ENCODE data around the gene PARP11. TPM values are rescaled to one million over a fixed set of nuclear protein-coding genes. Genes with fewer than 3 reads are reported as not detected.

PARP11 gene
- total and polyA plus RNA-seq, 2 of the 8 experiments (the other 6 are each of a cell fraction or from before 2014, with no cell fraction given) = 4.2 to 13.3 TPM

DNA sequence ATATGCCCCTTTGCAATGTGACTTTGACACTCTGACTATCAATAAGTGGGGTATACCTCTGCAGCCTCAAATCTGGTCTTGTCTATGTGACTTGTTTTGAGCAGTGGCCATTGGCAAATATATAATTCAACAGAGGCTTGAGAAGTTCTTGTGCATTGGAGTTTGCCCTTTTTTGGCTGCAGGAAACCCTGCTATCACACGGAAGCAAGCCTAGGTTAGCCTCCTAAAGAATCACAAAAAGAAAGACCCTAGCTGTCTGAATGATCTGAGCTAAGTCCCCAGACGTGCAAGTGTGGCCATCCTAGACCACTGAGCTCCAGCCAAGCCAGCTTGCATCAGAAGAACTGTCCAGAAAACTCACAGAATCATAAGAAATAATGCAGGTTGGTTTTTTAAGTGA lies 31.8 kb upstream of the PARP11 start (continued):
- TF ChIP-seq, protein P1, sequence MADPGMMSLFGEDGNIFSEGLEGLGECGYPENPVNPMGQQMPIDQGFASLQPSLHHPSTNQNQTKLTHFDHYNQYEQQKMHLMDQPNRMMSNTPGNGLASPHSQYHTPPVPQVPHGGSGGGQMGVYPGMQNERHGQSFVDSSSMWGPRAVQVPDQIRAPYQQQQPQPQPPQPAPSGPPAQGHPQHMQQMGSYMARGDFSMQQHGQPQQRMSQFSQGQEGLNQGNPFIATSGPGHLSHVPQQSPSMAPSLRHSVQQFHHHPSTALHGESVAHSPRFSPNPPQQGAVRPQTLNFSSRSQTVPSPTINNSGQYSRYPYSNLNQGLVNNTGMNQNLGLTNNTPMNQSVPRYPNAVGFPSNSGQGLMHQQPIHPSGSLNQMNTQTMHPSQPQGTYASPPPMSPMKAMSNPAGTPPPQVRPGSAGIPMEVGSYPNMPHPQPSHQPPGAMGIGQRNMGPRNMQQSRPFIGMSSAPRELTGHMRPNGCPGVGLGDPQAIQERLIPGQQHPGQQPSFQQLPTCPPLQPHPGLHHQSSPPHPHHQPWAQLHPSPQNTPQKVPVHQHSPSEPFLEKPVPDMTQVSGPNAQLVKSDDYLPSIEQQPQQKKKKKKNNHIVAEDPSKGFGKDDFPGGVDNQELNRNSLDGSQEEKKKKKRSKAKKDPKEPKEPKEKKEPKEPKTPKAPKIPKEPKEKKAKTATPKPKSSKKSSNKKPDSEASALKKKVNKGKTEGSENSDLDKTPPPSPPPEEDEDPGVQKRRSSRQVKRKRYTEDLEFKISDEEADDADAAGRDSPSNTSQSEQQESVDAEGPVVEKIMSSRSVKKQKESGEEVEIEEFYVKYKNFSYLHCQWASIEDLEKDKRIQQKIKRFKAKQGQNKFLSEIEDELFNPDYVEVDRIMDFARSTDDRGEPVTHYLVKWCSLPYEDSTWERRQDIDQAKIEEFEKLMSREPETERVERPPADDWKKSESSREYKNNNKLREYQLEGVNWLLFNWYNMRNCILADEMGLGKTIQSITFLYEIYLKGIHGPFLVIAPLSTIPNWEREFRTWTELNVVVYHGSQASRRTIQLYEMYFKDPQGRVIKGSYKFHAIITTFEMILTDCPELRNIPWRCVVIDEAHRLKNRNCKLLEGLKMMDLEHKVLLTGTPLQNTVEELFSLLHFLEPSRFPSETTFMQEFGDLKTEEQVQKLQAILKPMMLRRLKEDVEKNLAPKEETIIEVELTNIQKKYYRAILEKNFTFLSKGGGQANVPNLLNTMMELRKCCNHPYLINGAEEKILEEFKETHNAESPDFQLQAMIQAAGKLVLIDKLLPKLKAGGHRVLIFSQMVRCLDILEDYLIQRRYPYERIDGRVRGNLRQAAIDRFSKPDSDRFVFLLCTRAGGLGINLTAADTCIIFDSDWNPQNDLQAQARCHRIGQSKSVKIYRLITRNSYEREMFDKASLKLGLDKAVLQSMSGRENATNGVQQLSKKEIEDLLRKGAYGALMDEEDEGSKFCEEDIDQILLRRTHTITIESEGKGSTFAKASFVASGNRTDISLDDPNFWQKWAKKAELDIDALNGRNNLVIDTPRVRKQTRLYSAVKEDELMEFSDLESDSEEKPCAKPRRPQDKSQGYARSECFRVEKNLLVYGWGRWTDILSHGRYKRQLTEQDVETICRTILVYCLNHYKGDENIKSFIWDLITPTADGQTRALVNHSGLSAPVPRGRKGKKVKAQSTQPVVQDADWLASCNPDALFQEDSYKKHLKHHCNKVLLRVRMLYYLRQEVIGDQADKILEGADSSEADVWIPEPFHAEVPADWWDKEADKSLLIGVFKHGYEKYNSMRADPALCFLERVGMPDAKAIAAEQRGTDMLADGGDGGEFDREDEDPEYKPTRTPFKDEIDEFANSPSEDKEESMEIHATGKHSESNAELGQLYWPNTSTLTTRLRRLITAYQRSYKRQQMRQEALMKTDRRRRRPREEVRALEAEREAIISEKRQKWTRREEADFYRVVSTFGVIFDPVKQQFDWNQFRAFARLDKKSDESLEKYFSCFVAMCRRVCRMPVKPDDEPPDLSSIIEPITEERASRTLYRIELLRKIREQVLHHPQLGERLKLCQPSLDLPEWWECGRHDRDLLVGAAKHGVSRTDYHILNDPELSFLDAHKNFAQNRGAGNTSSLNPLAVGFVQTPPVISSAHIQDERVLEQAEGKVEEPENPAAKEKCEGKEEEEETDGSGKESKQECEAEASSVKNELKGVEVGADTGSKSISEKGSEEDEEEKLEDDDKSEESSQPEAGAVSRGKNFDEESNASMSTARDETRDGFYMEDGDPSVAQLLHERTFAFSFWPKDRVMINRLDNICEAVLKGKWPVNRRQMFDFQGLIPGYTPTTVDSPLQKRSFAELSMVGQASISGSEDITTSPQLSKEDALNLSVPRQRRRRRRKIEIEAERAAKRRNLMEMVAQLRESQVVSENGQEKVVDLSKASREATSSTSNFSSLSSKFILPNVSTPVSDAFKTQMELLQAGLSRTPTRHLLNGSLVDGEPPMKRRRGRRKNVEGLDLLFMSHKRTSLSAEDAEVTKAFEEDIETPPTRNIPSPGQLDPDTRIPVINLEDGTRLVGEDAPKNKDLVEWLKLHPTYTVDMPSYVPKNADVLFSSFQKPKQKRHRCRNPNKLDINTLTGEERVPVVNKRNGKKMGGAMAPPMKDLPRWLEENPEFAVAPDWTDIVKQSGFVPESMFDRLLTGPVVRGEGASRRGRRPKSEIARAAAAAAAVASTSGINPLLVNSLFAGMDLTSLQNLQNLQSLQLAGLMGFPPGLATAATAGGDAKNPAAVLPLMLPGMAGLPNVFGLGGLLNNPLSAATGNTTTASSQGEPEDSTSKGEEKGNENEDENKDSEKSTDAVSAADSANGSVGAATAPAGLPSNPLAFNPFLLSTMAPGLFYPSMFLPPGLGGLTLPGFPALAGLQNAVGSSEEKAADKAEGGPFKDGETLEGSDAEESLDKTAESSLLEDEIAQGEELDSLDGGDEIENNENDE (IDR thresholded peaks at IDR 0.05; ENCODE audit: insufficient replicate concordance, low read length) = no peak
- TF ChIP-seq RNF2 (IDR thresholded peaks at IDR 0.05; ENCODE audit: borderline replicate concordance, low read depth, low read length, missing control alignments, poor library complexity, severe bottlenecking) (no peak), RAD21 (IDR thresholded peaks at IDR 0.05 in 1 of 2, conservative IDR thresholded peaks at IDR 0.05 in 1 of 2; ENCODE audit: low read depth in 2 of 2, low read length in 2 of 2) (no peak), KDM1A (IDR thresholded peaks at IDR 0.05; ENCODE audit: borderline replicate concordance, low read length) (no peak)
